SK-N-SH (cell line): ENCODE results near the gene MTCH2.

Experiments
- EZH2phosphoT487 ChIP-seq: fragments of 200-600 bp; sonication (generic); IDR thresholded peaks from 2 replicates; pipeline ENCODE4 v1.6.1; 2017; ENCODE audit warnings: low read depth, mixed run types, mild to moderate bottlenecking, antibody characterized with exemption, moderate library complexity, borderline replicate concordance
- FOXM1 ChIP-seq: IDR thresholded peaks from 2 replicates; pipeline ENCODE4 v1.4.0; 2012; ENCODE audit warnings: low read depth, mild to moderate bottlenecking
- JUND ChIP-seq: IDR thresholded peaks from 2 replicates; pipeline ENCODE4 v1.4.0; 2012
- MAX ChIP-seq: IDR thresholded peaks from 2 replicates; pipeline ENCODE4 v1.4.0; 2012; ENCODE audit warnings: low read depth
- POLR2AphosphoS5 ChIP-seq: IDR thresholded peaks from 2 replicates; pipeline ENCODE4 v1.6.1; 2012; ENCODE audit warnings: low read depth, low read length
- RCOR1 ChIP-seq: fragments of 150-350 bp; IDR thresholded peaks from 2 replicates; pipeline ENCODE4 v1.6.1; 2017; ENCODE audit warnings: antibody characterized with exemption, low read length
- SMC3 ChIP-seq: IDR thresholded peaks from 2 replicates; pipeline ENCODE4 v1.6.1; 2012; ENCODE audit warnings: low read depth, low read length, improper control_type of control experiment
- TAF1 ChIP-seq: IDR thresholded peaks from 2 replicates; pipeline ENCODE4 v1.6.1; 2012; ENCODE audit warnings: low read depth, mild to moderate bottlenecking, low read length, moderate library complexity, borderline replicate concordance
- USF1 ChIP-seq: IDR thresholded peaks from 2 replicates; pipeline ENCODE4 v1.4.0; 2012; ENCODE audit warnings: low read depth, borderline replicate concordance
- USF2 ChIP-seq: fragments of 150-350 bp; IDR thresholded peaks from 2 replicates; pipeline ENCODE4 v1.6.1; 2017; ENCODE audit warnings: antibody characterized with exemption, low read length, low read depth, borderline replicate concordance
- TF ChIP-seq, protein P1 (sequence below): fragments of 200-600 bp; sonication (generic); IDR thresholded peaks from 2 replicates; pipeline ENCODE4 v1.6.1; 2017; ENCODE audit warnings: antibody characterized with exemption, mild to moderate bottlenecking, moderate library complexity
- TF ChIP-seq, protein P2 (sequence below): IDR thresholded peaks from 2 replicates; pipeline ENCODE4 v1.6.1; 2012; ENCODE audit warnings: mild to moderate bottlenecking, low read depth, low read length, moderate library complexity

- TF ChIP-seq, protein P1, sequence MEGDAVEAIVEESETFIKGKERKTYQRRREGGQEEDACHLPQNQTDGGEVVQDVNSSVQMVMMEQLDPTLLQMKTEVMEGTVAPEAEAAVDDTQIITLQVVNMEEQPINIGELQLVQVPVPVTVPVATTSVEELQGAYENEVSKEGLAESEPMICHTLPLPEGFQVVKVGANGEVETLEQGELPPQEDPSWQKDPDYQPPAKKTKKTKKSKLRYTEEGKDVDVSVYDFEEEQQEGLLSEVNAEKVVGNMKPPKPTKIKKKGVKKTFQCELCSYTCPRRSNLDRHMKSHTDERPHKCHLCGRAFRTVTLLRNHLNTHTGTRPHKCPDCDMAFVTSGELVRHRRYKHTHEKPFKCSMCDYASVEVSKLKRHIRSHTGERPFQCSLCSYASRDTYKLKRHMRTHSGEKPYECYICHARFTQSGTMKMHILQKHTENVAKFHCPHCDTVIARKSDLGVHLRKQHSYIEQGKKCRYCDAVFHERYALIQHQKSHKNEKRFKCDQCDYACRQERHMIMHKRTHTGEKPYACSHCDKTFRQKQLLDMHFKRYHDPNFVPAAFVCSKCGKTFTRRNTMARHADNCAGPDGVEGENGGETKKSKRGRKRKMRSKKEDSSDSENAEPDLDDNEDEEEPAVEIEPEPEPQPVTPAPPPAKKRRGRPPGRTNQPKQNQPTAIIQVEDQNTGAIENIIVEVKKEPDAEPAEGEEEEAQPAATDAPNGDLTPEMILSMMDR = no peak
- TF ChIP-seq TAF1 = no peak
- no peak for TF ChIP-seq FOXM1
- TF ChIP-seq SMC3 = no peak
- TF ChIP-seq JUND = no peak
- TF ChIP-seq MAX = no peak
- TF ChIP-seq EZH2phosphoT487 = no peak
- TF ChIP-seq USF1 = no peak
- TF ChIP-seq USF2 = no peak
- TF ChIP-seq, protein P2, sequence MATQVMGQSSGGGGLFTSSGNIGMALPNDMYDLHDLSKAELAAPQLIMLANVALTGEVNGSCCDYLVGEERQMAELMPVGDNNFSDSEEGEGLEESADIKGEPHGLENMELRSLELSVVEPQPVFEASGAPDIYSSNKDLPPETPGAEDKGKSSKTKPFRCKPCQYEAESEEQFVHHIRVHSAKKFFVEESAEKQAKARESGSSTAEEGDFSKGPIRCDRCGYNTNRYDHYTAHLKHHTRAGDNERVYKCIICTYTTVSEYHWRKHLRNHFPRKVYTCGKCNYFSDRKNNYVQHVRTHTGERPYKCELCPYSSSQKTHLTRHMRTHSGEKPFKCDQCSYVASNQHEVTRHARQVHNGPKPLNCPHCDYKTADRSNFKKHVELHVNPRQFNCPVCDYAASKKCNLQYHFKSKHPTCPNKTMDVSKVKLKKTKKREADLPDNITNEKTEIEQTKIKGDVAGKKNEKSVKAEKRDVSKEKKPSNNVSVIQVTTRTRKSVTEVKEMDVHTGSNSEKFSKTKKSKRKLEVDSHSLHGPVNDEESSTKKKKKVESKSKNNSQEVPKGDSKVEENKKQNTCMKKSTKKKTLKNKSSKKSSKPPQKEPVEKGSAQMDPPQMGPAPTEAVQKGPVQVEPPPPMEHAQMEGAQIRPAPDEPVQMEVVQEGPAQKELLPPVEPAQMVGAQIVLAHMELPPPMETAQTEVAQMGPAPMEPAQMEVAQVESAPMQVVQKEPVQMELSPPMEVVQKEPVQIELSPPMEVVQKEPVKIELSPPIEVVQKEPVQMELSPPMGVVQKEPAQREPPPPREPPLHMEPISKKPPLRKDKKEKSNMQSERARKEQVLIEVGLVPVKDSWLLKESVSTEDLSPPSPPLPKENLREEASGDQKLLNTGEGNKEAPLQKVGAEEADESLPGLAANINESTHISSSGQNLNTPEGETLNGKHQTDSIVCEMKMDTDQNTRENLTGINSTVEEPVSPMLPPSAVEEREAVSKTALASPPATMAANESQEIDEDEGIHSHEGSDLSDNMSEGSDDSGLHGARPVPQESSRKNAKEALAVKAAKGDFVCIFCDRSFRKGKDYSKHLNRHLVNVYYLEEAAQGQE = no peak
- TF ChIP-seq RCOR1 = no peak
- TF ChIP-seq POLR2AphosphoS5 = no peak
These were observed 70.5 kb downstream of the MTCH2 start for GRCh38 chr11:47571895-47572294.
